Measurements from ENCODE around the gene THOP1.

Gene THOP1

DNA sequence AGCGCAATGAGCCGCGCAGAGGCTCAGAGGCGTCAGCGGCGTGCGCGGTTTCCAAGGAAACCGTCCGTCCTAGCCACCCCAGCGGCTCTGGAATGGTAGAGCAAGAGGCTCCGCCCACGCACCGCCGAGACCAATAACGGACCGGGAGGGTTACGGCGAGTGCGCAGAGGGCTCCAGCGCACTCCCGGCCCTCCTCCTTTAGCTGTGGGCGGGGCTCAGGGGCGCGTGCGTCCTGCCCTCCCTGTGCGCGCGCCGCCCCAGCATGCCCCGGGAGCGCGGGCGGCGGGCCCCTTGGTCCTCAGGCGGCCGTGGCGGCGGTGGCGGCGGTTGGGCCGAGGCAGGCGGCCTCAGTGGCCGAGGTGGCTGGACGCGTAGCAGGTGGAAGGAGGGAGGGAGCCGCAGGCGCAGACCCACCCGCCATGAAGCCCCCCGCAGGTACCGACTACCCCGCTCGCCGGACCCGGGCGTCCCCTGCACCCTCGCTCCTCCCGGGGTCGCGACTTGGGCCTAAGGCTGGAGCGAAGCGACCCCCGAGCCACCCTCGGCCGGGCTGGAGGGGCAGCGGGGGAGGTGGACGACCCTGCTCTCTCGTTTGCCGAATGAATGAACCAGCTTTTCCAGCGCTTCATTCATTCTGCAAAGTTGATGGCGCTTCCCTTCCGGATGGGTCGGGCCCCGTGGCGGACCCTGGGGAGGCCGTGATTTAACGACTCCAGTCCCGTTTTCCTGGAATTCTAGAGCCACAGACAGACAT lies at the start of gene THOP1:
Gene THOP1 (plus strand): TSS at position 260 of the 754 bp plus-strand sequence. CDS start 160 bp downstream, at position 420.
- peak; percentile 98 for DNase-seq

DNA sequence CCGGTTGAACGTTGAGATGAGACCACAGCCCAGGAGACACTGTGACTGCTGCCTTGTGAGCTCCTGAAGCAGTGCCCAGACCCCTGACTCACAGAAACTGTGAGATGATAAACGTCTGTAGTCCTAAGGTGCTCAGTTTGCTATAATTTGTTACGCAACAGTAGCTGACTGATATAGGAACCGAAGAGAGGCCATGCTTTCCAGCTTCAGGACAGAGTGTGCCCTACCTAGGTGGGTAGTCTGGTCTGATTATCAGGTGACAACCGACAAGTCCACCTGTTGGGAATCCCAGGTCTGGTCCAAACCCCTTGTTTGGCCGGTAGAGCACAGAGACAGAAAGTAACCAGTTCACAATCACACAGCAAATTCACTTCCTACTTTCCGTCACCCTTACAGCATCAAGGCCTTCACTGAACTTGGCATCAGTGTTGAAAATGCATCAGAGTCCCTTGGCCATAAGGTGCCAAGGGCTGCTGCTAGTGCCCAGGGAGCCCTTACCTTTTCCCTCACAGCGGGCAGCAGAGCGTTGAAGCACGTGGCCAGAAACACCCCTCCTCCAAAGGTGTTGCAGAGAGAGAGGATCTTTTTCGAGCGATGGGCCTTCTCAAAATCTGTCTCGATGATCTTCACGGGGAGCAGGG lies 48.6 kb upstream of the THOP1 start:
- no peak for DNase-seq

DNA sequence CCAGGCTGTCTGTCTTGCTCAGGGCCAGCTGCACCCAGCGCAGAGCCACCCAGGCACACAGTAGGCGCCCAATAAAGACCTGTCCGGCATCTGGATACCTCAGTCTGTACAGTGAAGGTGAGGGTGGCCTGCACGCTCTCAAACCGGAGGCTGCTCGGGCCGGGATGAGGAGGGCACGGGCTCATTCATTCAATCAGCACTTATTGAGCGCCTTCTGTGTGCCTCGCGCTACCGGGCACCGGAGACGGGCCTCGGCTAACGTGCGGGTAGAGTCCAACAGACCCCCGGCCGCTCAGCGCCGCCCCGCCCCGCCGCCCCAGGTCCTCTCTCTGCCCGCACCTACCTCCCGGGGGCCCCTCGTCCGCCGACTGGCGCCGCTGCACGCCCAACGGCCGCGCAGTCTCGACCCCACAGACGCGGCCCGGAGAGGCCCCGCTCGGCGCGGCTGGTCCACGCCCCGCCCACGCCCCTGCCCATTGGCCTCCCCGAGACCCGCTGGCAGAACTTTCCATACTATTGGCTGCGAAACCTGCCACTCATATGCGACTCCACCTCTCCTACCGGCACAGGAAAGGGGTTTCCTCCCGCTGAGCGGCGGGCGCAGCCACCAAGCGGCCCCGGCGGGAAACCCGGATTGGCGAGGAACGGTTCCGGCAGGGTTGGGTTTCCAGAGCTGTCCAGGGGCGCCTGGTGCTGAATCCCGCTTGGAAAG lies 45.5 kb upstream of the THOP1 start, which contains the start of gene SLC39A3:
Gene SLC39A3 (minus strand): TSS at position 416 of the 712 bp plus-strand sequence. CDS start 2,760 bp downstream, outside the sequence.
- DNase-seq, result peak; percentile 100

DNA sequence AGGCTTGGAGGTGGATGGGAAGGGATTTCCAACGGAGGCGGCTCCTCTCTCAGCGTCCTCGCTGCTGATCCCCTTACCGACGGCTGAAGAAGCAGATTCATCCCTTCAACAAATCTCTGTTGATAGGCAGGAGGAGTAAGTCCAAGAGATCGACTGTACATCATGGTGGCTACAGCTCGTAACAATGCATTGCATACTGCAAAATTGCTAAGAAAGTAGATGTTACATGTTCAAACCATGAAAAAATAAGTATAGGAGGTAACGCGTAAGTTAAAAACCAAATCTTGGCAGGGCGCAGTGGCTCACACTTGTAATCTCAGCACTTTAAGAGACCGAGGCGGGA lies 45.0 kb upstream of the THOP1 start:
- no peak for DNase-seq

DNA sequence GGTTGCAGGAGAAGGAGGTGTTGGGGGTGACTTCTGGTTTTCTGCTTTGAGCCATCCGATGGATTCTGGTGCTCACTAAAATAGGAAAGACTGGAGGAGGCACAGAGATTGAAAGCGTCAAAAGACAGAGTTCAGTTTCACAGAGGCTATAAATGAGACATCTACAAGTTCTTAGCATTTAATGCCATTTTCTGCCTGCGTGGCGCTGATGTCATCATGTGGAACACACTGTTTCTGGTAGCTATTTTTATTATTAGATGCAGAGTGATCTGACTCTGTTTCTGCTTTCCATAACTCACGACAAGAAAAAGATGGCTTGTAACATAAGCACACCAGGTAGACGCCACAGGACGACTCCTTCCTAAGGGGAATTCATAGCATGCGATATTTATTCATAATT lies 42.2 kb upstream of the THOP1 start:
- no peak for DNase-seq

DNA sequence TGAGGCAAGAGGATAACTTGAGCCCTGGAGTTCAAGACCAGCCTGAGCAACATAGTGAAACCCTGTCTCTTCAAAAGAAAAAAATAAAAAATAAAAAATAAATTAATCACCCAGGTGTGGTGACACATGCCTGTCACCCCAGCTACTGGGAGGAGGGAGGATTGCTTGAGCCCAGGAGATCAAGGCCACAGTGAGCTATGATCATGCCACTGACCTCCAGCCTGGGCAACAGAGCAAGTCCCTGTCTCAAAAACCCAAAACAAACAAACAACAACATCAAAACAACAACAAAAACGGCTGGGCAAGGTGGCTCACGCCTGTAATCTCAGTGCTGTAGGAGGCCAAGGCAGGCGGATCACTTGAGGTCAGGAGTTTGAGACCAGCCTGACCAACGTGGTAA lies 41.2 kb upstream of the THOP1 start:
- no peak for DNase-seq

DNA sequence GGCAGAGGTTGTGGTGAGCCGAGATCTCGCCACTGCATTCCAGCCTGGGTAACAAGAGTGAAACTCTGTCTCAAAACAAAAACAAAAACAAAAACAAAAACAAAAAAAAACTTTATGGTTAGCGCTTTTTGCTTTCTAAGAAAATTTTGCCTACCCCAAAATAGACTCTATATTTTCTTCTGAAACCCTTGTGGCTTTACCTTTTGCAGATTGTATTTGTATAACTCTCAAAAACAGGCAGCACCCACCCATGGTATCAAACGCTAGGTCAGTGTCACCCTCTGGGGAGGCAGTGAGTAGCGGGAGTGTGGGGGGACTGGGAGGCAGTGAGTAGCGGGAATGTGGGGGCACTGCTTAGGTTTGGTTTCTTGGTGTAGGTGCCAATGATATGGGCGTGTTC lies 38.0 kb upstream of the THOP1 start:
- DNase-seq, result no peak

DNA sequence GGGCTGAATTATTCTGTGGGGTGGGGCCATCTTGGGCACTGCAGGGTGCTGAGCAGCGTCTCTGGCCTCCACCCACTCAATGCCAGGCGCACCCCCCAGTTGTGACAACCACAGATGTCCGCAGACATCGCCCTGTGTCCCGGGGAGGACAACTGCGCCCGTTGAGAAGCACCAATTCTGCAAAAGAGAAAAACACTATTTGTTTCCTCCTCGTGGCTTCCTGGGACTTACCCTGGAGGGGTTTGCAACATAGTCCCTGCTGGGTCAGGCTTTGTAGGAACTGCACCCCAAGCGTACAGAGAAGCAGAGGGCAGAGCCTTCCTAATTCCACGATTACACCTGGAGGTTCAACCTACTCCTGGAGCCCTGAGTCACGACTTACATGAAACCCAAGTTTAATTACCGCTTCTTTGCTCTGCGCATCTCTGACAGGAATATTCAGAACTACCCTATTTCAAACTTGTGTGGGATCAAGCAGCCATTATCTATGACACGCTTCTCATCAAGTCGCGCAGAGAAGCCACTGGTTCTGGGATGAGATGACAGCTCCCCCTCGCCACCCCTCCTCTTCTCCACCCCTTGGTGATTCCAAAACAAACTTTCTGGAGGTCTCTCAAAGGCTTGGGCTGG lies 34.4 kb upstream of the THOP1 start:
- DNase-seq, result no peak

DNA sequence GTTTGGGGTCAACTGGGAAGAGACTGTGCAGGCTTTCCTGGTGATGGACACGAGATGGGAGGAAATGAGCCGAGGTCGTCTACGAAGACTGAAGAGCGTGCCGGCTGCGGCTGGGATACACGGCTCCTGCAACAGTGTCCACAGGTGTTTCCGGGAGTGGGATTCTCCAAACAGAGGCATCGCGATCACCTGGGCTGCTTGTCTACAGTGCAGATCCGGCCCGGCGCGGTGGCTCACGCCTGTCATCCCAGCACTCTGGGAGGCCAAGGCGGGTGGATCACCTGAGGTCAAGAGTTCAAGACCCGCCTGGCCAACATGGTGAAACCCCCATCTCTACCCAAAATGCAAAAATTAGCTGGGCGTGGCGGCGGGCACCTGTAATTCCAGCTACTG lies 33.9 kb upstream of the THOP1 start:
- DNase-seq, result no peak

DNA sequence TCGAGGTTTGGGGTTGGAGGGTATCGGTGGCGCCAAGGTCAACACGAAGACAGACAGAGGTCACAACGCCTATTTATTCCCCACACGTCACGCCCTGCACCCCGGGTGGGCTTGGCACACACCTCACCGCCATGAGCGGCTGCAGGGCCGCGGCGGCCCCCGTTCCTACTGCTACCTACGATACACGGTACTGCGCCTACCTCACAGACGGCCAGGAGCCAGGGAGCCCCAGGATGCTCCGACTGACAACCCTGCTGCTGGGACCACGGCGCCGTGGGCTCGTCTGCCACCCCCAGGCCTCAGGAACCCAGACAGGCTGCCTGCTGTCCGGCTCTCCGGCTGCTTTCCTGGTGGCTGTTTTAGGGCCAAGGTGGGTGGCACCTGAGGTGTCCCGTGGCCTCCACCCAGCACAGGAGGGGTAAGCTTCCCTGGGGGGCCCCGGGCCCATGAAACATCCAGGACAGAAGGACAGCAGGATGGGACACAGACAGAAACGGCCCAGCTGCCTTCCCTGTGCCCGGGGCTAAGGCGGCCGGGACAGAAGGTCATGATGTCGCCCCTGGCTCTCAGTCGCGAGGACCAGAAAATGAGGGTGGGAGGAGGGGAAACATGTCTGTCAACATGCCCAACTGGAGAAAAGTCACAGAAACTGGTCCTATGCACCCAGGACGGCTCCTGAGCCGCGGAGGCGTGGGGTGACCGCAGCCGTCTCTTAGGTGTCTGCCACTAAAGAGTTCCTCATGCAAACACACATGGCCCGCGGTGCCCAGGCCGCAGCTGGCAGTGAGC lies 30.4 kb upstream of the THOP1 start:
- DNase-seq, result no peak

DNA sequence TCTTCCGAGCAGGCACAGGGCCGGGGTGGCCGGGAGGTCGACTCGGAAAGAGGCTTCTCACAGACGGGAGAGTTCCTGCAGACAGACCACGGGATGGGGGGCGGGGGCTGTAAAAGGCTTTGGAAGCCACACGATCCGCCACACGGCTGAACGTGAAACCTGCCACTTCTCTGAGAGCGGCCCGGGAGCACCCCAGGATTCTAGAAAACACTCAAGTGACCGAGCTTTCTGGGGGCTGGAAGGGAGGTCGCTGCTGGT lies 29.9 kb upstream of the THOP1 start:
- no peak for DNase-seq

DNA sequence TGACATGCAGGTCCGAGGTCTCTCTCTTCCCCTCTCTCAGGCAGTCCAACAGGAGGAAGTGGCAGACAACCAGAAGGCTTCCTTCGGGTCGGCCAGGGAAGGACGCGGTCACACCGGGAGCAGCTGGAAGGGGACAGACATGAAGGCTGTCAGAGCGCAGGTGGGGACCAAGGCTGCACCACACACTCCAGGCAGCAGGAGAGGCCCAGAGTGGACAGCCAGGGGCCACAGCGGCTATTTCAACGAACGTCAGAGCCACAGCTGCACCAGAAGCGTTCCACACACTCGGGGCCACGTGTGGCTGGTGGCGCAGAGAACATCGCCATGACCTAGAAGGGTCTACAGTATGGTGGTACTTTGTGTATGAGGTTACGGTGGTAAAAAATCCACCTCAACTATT lies 29.5 kb upstream of the THOP1 start:
- DNase-seq, result no peak

DNA sequence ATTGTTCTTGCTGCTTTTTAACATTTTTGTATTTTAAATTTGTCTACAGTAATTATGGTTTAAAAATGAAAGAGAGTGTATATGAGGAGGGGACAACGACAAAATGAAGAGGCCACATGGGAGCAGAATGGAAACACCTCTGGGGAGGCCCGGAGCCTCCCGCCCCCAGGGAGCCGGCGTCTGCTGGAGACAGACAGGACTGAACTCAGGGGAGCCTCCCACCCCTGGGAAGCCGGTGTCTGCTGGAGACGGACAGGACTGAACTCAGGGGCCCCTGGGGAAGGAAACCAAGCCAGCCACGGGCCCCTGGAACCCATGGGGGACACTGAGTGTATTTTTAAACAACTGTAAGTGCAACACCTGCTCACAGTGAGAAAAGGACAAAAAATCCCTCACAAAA lies 28.8 kb upstream of the THOP1 start:
- no peak for DNase-seq

DNA sequence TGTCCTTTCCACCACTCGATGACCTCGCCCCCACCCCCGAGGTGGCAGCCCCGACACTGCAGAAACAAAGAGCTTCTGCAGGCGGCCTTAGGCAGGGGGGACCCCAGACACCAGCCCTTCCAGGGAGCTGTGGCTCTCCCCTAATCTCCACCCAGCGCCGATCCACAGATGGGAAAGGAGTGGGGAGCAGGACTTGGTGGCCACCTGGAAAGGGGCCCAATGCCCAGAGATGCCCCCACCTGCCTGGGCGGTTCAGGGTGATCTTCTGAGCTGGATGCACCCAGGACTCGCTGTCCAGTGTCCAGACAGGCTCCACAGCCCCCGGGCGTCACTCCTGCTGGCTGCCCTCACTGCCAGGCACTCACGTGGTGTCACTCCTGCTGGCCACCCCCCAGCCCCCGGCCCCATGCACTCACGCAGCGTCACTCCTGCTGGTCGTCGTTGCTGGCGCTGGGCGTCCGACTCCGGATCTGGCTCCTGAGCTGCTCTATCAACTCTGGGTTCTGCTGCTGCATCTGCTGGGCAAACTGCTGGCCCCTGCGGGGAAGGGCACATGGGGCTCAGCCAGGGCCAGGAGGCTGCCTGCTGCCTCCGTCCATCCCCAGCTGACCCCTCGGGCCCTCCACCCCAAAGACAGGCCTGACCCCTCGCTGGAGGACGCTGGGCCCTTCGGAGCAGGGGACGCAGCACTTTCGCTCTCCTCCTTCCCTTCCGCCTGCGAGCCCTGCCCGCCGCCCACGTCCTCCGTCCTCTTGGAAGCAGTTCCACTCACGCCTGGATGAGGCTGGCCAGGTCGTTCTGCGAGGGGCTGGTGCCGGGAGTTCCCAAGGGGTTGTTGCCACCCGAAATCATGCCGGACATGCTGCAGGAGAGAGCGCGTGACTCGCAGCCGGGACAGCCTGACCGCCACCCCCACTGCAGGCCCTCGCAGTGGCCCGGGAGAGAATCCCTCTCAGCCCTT lies 28.1 kb upstream of the THOP1 start:
- DNase-seq, result no peak

DNA sequence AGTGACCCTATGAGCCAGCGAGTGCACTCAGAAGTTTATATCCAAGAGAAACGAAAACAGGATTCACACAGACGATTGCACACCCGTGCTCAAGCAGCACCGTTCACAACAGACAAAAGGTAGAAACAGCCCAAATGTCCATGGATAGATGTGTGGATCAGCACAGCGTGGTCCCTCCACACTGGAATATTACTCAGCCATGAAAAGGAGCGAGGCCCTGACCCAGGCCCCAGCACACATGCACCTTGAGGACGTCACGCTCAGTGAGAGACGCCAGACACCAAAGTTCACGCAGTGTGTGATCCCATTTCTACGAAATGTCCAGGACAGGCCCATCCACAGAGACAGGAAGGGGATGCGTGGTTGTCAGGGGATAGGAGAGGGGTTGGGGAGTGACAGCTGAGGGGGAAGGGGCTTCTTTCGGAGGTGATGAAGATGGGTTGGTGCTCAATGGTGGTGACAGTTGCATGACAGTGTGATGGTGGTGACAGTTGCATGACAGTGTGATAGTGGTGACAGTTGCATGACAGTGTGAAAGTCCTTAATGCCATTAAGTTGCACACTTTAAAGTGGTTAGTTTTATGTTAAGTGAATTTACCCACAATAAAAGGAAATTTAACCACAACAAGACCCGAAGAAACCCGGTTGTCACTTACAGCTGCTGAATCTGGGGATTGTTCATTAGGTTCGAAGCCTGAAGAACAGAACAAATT lies 26.5 kb upstream of the THOP1 start:
- DNase-seq, result no peak

DNA sequence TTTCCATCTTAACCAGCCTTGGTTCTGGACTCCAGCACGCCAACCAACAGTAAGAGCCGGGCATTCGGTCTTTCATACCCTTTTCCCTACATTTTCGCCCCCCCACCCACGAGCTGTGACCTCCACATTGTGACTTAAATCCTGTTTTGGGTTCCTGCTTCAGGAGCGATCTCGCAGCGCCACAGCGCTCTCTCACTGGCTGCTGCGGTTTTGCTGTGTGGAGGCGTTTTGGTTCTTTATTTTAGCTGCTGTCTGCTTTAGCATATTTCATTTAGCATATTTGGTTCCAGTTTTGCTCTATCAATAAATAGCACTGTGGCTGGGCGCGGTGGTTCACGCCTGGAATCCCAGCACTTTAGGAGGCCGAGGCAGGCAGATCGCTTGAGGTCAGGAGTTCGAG lies 25.9 kb upstream of the THOP1 start:
- DNase-seq, result no peak

DNA sequence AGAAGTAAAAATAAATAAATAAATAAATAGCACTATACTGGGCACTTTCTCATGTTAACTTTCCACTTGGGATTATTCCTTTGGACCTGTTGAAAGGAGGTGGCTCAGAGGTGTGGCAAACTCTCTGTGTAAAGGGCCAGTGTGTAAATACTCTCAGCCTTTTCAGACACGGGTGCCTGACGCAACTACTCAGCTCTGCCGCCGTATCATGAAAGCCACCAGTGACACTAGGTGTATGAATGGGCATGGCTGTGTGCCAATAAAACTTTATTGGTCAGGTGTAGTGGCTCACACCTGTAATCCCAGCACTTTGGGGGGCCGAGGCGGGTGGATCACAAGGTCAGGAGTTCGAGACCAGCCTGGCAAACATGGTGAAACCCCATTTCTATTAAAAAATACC lies 25.3 kb upstream of the THOP1 start:
- no peak for DNase-seq

DNA sequence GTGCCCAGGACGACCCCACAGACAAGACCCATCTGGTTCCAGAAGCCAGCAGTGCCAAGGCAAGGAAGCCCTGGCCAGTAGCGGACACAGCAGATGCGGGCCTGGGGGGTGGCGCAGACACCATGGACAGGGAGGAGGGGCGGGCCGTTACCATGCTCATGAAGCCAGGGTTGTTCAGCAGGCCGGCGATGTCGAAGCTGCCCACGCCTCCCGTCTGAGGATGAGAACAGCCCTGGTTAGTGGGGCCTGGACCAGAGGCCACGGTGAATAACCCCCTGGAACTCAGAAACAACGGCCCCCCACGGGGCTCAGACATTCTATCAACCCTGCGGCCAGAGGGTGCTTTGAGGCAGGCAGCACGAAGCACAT lies 24.0 kb upstream of the THOP1 start:
- no peak for DNase-seq

DNA sequence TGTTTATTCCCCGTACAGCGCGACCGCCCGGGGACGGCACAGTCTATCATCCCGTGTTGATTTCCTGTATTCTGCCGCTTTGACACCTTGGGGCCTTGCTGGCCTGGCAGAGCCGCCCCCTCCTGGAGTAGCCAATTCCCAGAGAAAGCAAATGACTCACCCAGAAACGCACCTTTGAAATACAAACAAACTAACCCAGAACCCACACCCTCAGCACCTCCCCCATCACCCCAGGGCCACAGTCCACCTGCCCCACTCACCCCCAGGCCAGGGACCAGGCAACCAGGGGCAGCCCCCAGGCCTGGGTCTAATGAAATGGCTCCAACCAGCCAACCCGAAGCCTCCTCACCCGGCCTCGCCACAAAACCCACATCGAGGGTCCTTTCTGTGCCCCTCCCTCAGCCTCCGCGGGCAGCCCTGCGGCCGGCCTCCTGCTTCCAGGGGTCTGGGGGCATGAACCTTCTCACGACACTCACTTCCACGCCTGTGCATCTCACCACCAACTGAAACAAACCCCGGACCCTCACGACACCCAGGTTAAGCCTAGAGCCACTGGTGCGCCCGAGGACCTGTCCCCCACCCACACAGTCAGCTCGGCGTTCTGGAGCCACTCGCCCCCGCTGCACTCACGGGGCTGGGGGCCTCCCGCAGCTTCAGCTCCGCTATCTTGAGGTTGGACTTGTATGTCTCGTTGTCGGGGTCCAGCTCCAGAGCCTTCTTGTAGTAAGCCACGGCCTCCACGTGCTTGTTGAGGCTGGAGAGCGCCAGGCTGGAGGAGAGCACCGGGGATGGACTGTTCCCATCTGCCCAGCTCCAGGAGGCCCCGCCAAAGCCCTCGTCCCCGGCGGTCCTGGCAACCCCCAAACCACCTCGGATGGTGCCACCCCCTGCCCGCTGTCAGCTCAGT lies 23.2 kb upstream of the THOP1 start:
- no peak for DNase-seq

Data from CD4-positive, alpha-beta T cell treated with Interleukin-12 subunit alpha and Interleukin-12 subunit beta, for 1 hour (primary cell).